ENCODE measurements around the gene GLT1D1.

GLT1D1 gene

GRCh38 chr12:128995619-128996018 is 142.3 kb downstream of the GLT1D1 start:
- no peak for DNase-seq (ENCODE audit: low read depth in 4 of 4, low spot score in 1 of 4)

DNA sequence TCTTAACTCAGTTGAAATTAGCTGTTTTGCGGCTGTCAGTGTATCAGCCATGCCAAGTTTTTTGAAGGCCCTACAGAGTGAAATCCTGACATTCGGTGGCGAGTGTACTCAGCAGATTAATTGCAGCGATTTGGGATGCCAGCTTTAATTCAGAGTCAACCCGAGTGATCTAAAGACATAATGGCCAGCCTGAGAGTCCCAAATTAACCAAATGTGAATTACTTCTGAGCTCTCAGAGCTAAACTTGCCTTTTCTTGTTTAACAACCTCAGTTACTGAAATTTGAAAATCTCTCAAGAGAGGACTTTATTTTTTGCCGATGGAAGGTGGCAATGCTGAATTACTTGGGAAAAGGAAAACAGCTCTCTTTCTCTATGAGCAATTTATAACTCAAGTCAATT is 148.5 kb downstream of the GLT1D1 start:
- DNase-seq (ENCODE audit: low read depth in 4 of 4, low spot score in 1 of 4): no peak

GRCh38 chr12:129002427-129002826 is 149.1 kb downstream of the GLT1D1 start:
- no peak for DNase-seq (ENCODE audit: low read depth in 4 of 4, low spot score in 1 of 4)

- DNase-seq (ENCODE audit: low read depth in 4 of 4, low spot score in 1 of 4): no peak
Observed at GRCh38 chr12:129005416-129005815, 152.1 kb downstream of the GLT1D1 start.

DNA sequence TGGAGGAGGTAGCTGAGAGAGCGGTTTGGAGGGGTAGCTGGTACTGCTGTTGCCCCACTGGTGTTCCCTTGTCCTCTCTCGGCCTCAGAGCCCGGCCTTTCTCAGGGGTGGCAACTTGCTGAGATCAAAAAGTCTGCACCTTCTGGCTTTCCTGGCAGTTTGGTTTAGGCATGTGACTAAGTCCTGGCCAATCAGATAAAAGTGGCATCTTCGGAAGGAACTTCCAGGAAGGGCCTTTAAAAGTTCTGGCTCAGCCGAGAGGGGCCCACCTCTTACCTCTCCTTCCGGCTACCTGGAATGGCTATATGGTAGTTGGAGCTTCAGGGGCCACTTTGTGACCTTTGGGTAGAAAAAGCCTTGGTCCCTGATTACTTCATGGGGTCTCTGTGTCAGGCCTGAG is 152.6 kb downstream of the GLT1D1 start:
- DNase-seq (ENCODE audit: low read depth in 4 of 4, low spot score in 1 of 4): no peak

GRCh38 chr12:129009833-129010622 is 156.8 kb downstream of the GLT1D1 start:
- DNase-seq (ENCODE audit: low read depth in 4 of 4, low spot score in 1 of 4): no peak

- DNase-seq (ENCODE audit: low read depth in 4 of 4, low spot score in 1 of 4): no peak
Observed at GRCh38 chr12:129016159-129016558, 162.9 kb downstream of the GLT1D1 start.

- no peak for DNase-seq (ENCODE audit: low read depth in 4 of 4, low spot score in 1 of 4)
Observed at GRCh38 chr12:129025055-129025454, 171.8 kb downstream of the GLT1D1 start.

- no peak for DNase-seq (ENCODE audit: low read depth in 4 of 4, low spot score in 1 of 4)
Observed at GRCh38 chr12:129028844-129029243, 175.6 kb downstream of the GLT1D1 start.
